ENCODE measurements around the gene ANKRD40. TPM values are rescaled to one million over a fixed set of nuclear protein-coding genes. Genes with fewer than 3 reads are reported as not detected.

The ANKRD40 gene

Small RNA genes lying within 50 kb of the gene (small RNA-seq; reads per million reads assigned to genes)
- not detected for gene RF00019 (ENCODE audit: insufficient read depth)

All from neuronal stem cell (in vitro differentiated cells).